H1 (cell line): ENCODE results near the gene CDC40. TPM values are rescaled to one million over a fixed set of nuclear protein-coding genes. Genes with fewer than 3 reads are reported as not detected.

Experiments
- CTCF ChIA-PET: fragments of 300-600 bp; sonication (Branson Sonifier 250); formaldehyde crosslinking; loops from one replicate; lab custom pipeline; 2021; ENCODE audit not compliant: partially characterized antibody; lab: Charles Lee
- POLR2A ChIA-PET: fragments of 300-600 bp; sonication (Branson Sonifier 250); formaldehyde crosslinking; loops from one replicate; lab custom pipeline; 2021; ENCODE audit warnings: inconsistent platforms; ENCODE audit not compliant: partially characterized antibody; lab: Charles Lee
- DNase-seq, 2 experiments: peaks; one replicate each; pipeline versions ENCODE4 v3.0.0 to v3.0.0-alpha.2; 2010 to 2022; ENCODE audit warnings: low spot score in 2 of 2, low read depth in 1 of 2, mixed read lengths in 1 of 2
- FAIRE-seq: peaks from 2 replicates; lab custom pipeline; 2011; peaks lifted over from hg19 to GRCh38; lab: Jason Lieb, UNC
- H2AFZ ChIP-seq: 2 replicates; pipeline ENCODE4 v1.8.1; 2012; ENCODE audit warnings: low read length, inconsistent platforms
- H2AK5ac ChIP-seq: 2 replicates; pipeline ENCODE4 v1.6.1; 2013; ENCODE audit warnings: low read depth, low read length
- H2BK120ac ChIP-seq: replicated peaks from 2 replicates; pipeline ENCODE3; 2013; ENCODE audit warnings: low read depth, low read length, inconsistent platforms
- H2BK12ac ChIP-seq: 2 replicates; pipeline ENCODE4 v1.6.1; 2013; ENCODE audit warnings: low read depth, low read length
- H2BK15ac ChIP-seq: 2 replicates; pipeline ENCODE4 v1.6.1; 2013; ENCODE audit warnings: low read length
- H2BK20ac ChIP-seq: 2 replicates; pipeline ENCODE4 v1.6.1; 2013; ENCODE audit warnings: low read length
- H2BK5ac ChIP-seq: 2 replicates; pipeline ENCODE4 v1.6.1; 2013; ENCODE audit warnings: low read depth, low read length
- H3K14ac ChIP-seq: 2 replicates; pipeline ENCODE4 v1.6.1; 2013; ENCODE audit warnings: inconsistent platforms; ENCODE audit not compliant: insufficient read length
- H3K18ac ChIP-seq: 2 replicates; pipeline ENCODE4 v1.6.1; 2013; ENCODE audit warnings: low read length; ENCODE audit errors: extremely low read depth
- H3K23ac ChIP-seq: 2 replicates; pipeline ENCODE4 v1.6.1; 2013; ENCODE audit warnings: inconsistent platforms; ENCODE audit not compliant: insufficient read length
- H3K23me2 ChIP-seq: 2 replicates; pipeline ENCODE4 v1.6.1; 2013; ENCODE audit warnings: low read depth, low read length
- H3K27ac ChIP-seq: 2 replicates; pipeline ENCODE4 v1.6.1; 2011; ENCODE audit warnings: low read depth, low read length, inconsistent platforms
- H3K27me3 ChIP-seq, 4 experiments: replicated peaks in 1 of 4; 1 replicate in 1 of 4; 2 replicates in 3 of 4; pipeline versions ENCODE4 v1.6.1 to v1.8.1; 2011 to 2013; ENCODE audit warnings: low read length in 3 of 4, mild to moderate bottlenecking in 3 of 4, inconsistent platforms in 2 of 4, mixed read lengths in 2 of 4, moderate library complexity in 1 of 4; ENCODE audit not compliant: control insufficient read depth in 3 of 4, insufficient read depth in 3 of 4; ENCODE audit errors: extremely low read depth in 1 of 4
- H3K36me3 ChIP-seq, 4 experiments: 2 replicates each; pipeline versions ENCODE4 v1.6.1 to v1.8.1; 2011 to 2013; ENCODE audit warnings: mild to moderate bottlenecking in 4 of 4, low read length in 3 of 4, moderate library complexity in 2 of 4, control low read depth in 1 of 4, inconsistent platforms in 1 of 4; ENCODE audit not compliant: insufficient read depth in 4 of 4, control insufficient read depth in 2 of 4
- H3K4ac ChIP-seq: replicated peaks from 2 replicates; pipeline ENCODE3; 2013; ENCODE audit warnings: low read length, low read depth, mixed read lengths, inconsistent platforms; ENCODE audit not compliant: insufficient read length
- H3K4me1 ChIP-seq, 4 experiments: replicated peaks in 1 of 4; 1 replicate in 1 of 4; 2 replicates in 3 of 4; pipeline versions ENCODE4 v1.6.1 to v1.8.1; 2011 to 2013; ENCODE audit warnings: low read length in 3 of 4, inconsistent platforms in 2 of 4, mixed read lengths in 1 of 4; ENCODE audit not compliant: insufficient read depth in 4 of 4, control insufficient read depth in 3 of 4
- H3K4me2 ChIP-seq, 2 experiments: 2 replicates each; pipeline versions ENCODE4 v1.6.1 to v1.8.1; 2011 to 2013; ENCODE audit warnings: low read depth in 2 of 2, low read length in 2 of 2, control low read depth in 1 of 2, inconsistent platforms in 1 of 2, mild to moderate bottlenecking in 1 of 2; ENCODE audit not compliant: insufficient read depth in 1 of 2
- H3K4me3 ChIP-seq, 4 experiments: fragments of 200-600, 300-600 bp in 1 of 4; sonication (generic), shearing (Covaris generic), sonication (Bioruptor Twin) in 1 of 4; 2 replicates each; pipeline versions ENCODE4 v1.5.1 to v1.8.1; 2011 to 2016; ENCODE audit warnings: low read length in 4 of 4, low read depth in 3 of 4, control low read depth in 2 of 4, inconsistent platforms in 2 of 4, mild to moderate bottlenecking in 2 of 4, mixed read lengths in 1 of 4, moderate library complexity in 1 of 4; ENCODE audit not compliant: insufficient read depth in 2 of 4; ENCODE audit errors: extremely low read depth in 1 of 4
- H3K56ac ChIP-seq: replicated peaks from 2 replicates; pipeline ENCODE3; 2013; ENCODE audit warnings: low read depth, mild to moderate bottlenecking, mixed read lengths, low read length, inconsistent platforms; ENCODE audit not compliant: insufficient read length
- H3K79me1 ChIP-seq: 2 replicates; pipeline ENCODE4 v1.6.1; 2013; ENCODE audit warnings: low read depth, low read length, control low read depth
- H3K79me2 ChIP-seq, 2 experiments: 2 replicates each; pipeline versions ENCODE4 v1.6.1 to v1.8.1; 2012 to 2013; ENCODE audit warnings: low read length in 2 of 2, mild to moderate bottlenecking in 2 of 2, inconsistent platforms in 1 of 2; ENCODE audit not compliant: insufficient read depth in 2 of 2, control insufficient read depth in 1 of 2
- H3K9ac ChIP-seq, 4 experiments: replicated peaks in 1 of 4; 1 replicate in 1 of 4; 2 replicates in 3 of 4; pipeline versions ENCODE4 v1.6.1 to v1.8.1; 2011 to 2013; ENCODE audit warnings: low read depth in 3 of 4, low read length in 3 of 4, control low read depth in 2 of 4, mild to moderate bottlenecking in 2 of 4, moderate library complexity in 2 of 4, inconsistent platforms in 1 of 4; ENCODE audit errors: extremely low read depth in 1 of 4
- H3K9me3 ChIP-seq, 2 experiments: 2 replicates each; pipeline versions ENCODE4 v1.6.1 to v1.8.1; 2012 to 2013; ENCODE audit warnings: mild to moderate bottlenecking in 2 of 2, moderate library complexity in 2 of 2, control low read depth in 1 of 2, inconsistent platforms in 1 of 2, low read depth in 1 of 2, low read length in 1 of 2, mixed read lengths in 1 of 2; ENCODE audit not compliant: insufficient read depth in 2 of 2
- H4K20me1 ChIP-seq, 2 experiments: replicated peaks in 1 of 2; 2 replicates each; pipeline versions ENCODE3 to v1.8.1; 2011 to 2013; ENCODE audit warnings: inconsistent platforms in 2 of 2, low read length in 2 of 2, mild to moderate bottlenecking in 1 of 2; ENCODE audit not compliant: insufficient read depth in 2 of 2, control insufficient read depth in 1 of 2
- H4K5ac ChIP-seq: 2 replicates; pipeline ENCODE4 v1.6.1; 2013; ENCODE audit warnings: low read length, low read depth, mixed read lengths, inconsistent platforms; ENCODE audit not compliant: insufficient read length
- H4K8ac ChIP-seq: 2 replicates; pipeline ENCODE4 v1.8.0; 2013; ENCODE audit warnings: mild to moderate bottlenecking, moderate library complexity, low read length, inconsistent platforms; ENCODE audit not compliant: insufficient read depth; ENCODE audit errors: extremely low read depth
- H4K91ac ChIP-seq: replicated peaks from 2 replicates; pipeline ENCODE3; 2013; ENCODE audit warnings: low read length, mixed read lengths, inconsistent platforms; ENCODE audit not compliant: insufficient read length
- ASH2L ChIP-seq: fragments of 200-600, 300-600 bp; sonication (generic); IDR thresholded peaks from one replicate; pipeline ENCODE4 v1.7.1; 2017; ENCODE audit warnings: low read length
- CBX5 ChIP-seq: fragments of 300-800, 300-1000 bp; sonication (generic); IDR thresholded peaks from 2 replicates; pipeline ENCODE4 v1.7.1; 2016; ENCODE audit warnings: antibody characterized with exemption, low read length, low read depth
- FOSL1 ChIP-seq: IDR thresholded peaks from 2 replicates; pipeline ENCODE4 v1.6.1; 2011; ENCODE audit warnings: mild to moderate bottlenecking, low read depth, low read length, moderate library complexity; ENCODE audit not compliant: insufficient read depth
- HDAC6 ChIP-seq: IDR thresholded peaks from one replicate; pipeline ENCODE4 v1.7.1; 2012; ENCODE audit warnings: low read depth, mild to moderate bottlenecking, inconsistent platforms, low read length, moderate library complexity
- RFX5 ChIP-seq: IDR thresholded peaks from 2 replicates; pipeline ENCODE4 v1.6.1; 2011; ENCODE audit warnings: low read depth, low read length, improper control_type of control experiment, borderline replicate concordance
- WGBS, 2 experiments: shearing (Covaris generic) in 1 of 2; methylation state at CpG; one replicate each; pipeline versions ENCODE4 v1.1.6 to v1.1.7; 2013 to 2015; ENCODE audit warnings: low lambda C conversion rate in 2 of 2, mixed read lengths in 2 of 2, inconsistent platforms in 1 of 2, low coverage in 1 of 2, missing lambda C conversion rate in 1 of 2; ENCODE audit not compliant: insufficient replicate concordance in 2 of 2, insufficient coverage in 1 of 2, insufficient read length in 1 of 2; ENCODE audit errors: extremely low coverage in 1 of 2, missing lambda C conversion rate in 1 of 2; 5-methylcytosine and 5-hydroxymethylcytosine counted together
- polyA plus RNA-seq, 7 experiments: library from polyadenylated mRNA; depleted of rRNA in 3 of 7; stranded (reverse) in 5 of 7; unstranded in 2 of 7; fragments of >200 nt in 5 of 7; fragments of 200-250 nt in 2 of 7; gene quantifications; 1 replicate in 5 of 7; 2 replicates in 1 of 7; 4 replicates in 1 of 7; pipeline versions ENCODE4 v1.2.1 to v1.2.3, GENCODE V29; 2011 to 2013; ENCODE audit warnings: missing spikeins in 2 of 7, mixed read lengths in 2 of 7
- total RNA-seq: library from RNA; stranded (reverse); fragmentation: NEBNext Ultra II Directional; extraction: Animal tissue kit (Norgen Biotek cat#: 25700); gene quantifications from 2 replicates; pipeline ENCODE4 v1.2.1, GENCODE V29; 2021

The CDC40 gene
- total and polyA plus RNA-seq, 2 of the 8 experiments (the other 6 are each of a cell fraction or from before 2014, with no cell fraction given): 7.3 to 27.2 TPM

GRCh38 chr6:110201151-110201884 is 21.1 kb downstream of the CDC40 start:
- Histone ChIP-seq H3K56ac (no peak overlapping the region), H2BK20ac (no peak overlapping the region), H2BK120ac (no peak overlapping the region), H2BK5ac (no peak overlapping the region), H3K79me1 (no peaks in the 10 kb centered on the region; the same call in 1 of the 2 replicates), H4K20me1 (no peaks in the 10 kb centered on the region), H3K27me3 (no peaks in the 10 kb centered on the region), H2AK5ac (no peak overlapping the region), H4K91ac (no peak overlapping the region), H3K27ac (no peak overlapping the region), H3K9me3 (no peaks in the 10 kb centered on the region), H3K23ac (no peak overlapping the region), H2BK12ac (no peak overlapping the region), H3K14ac (no peak overlapping the region), H2AFZ (no peak overlapping the region), H4K8ac (no peak overlapping the region), H3K36me3 (no peaks in the 10 kb centered on the region; a peak in 1 of 8 replicates), H2BK15ac (no peak overlapping the region), H3K79me2 (peaks cover 0 to 13% of the 10 kb centered on the region in 2 experiments; a peak in 1 of 4 replicates), H3K4ac (no peak overlapping the region), H3K9ac (no peak overlapping the region), H3K4me3 (no peak overlapping the region), H3K4me2 (no peak overlapping the region), H4K5ac (no peak overlapping the region), H3K23me2 (no peaks in the 10 kb centered on the region), H3K4me1 (no peaks in the 10 kb centered on the region), H3K18ac (no peak overlapping the region)
- CTCF ChIA-PET: interaction anchor here (1.5 kb wide), 1 partner anchor 9 kb away, joined by 4 read pairs; no protein-coding TSS in a partner anchor
- TF ChIP-seq FOSL1 (no peak), CBX5 (no peak), HDAC6 (no peak), ASH2L (no peak), RFX5 (no peak)
- POLR2A ChIA-PET: no interaction called here
- DNase-seq (no peak), FAIRE-seq (no peak)
- WGBS, 2 experiments: 90% methylated on average over 3 of the region's 3 CpGs; no CpG with 5 or more reads in 1 of the 2 experiments
